C4-2B (cell line): ENCODE measurements around the gene TRAPPC14.

ENCODE experiments used
- ZFX ChIP-seq: fragments of 450-650 bp; IDR thresholded peaks from 2 replicates; pipeline ENCODE4 v1.6.1; 2017
- TF ChIP-seq, protein P1 (sequence below): fragments of 450-650 bp; conservative IDR thresholded peaks from 2 replicates; pipeline ENCODE4 v1.5.1; 2017; ENCODE audit warnings: mild to moderate bottlenecking

DNA sequence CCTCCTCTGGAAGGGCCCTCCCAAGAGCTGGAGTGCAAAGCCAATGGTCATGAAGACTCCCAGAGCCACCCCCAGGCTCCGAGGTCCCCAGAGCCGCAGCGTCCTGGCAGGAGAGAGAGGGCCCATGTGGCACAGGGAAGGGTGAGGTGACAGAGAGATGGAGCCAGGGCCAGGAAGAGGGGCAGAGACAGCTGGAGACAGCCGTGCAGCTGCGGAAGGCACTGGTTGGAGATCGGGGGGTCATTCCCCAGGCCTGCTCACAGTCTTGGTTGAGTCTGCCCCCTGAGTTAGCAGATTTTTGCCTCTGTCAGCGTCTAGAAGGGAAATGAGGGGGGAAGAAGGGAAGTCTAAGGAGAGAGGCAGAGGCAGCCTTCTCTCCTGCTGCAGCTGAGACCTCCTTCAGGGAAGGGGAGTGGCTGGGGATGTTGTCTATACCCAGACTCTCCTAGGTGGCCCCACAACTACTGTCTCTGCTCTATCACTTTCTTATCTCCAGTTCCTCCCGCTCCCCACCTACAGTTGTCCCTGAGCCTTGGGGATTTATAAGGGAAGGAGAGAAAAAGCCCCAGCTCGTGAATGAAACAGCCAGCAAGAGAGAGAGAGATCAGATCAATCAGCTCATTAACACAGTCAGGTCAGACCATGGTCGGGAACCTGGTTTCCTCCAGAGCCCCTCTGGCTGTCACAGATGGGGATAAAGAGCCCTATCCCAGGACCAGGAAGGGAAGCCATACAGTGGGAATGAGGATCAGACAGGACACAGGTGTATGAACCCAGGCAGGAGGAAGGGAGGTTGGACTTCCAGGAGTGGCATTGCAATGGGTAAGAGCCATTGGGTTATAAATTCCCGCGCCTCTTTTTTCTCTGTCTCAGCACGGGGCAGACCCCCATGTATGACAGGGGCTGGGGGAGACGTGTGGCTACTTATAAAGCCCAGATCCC lies 8.7 kb upstream of the TRAPPC14 start:
- TF ChIP-seq, protein P1, sequence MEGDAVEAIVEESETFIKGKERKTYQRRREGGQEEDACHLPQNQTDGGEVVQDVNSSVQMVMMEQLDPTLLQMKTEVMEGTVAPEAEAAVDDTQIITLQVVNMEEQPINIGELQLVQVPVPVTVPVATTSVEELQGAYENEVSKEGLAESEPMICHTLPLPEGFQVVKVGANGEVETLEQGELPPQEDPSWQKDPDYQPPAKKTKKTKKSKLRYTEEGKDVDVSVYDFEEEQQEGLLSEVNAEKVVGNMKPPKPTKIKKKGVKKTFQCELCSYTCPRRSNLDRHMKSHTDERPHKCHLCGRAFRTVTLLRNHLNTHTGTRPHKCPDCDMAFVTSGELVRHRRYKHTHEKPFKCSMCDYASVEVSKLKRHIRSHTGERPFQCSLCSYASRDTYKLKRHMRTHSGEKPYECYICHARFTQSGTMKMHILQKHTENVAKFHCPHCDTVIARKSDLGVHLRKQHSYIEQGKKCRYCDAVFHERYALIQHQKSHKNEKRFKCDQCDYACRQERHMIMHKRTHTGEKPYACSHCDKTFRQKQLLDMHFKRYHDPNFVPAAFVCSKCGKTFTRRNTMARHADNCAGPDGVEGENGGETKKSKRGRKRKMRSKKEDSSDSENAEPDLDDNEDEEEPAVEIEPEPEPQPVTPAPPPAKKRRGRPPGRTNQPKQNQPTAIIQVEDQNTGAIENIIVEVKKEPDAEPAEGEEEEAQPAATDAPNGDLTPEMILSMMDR: no peak
- no peak for TF ChIP-seq ZFX
